Skeletal muscle tissue (tissue), 4 donors: ENCODE data around the gene EFEMP1. TPM values are rescaled to one million over a fixed set of nuclear protein-coding genes. Genes with fewer than 3 reads are reported as not detected.

Source experiments
- H3K27ac ChIP-seq: one replicate; pipeline ENCODE4 v1.7.0; 2013; ENCODE audit warnings: mild to moderate bottlenecking, low read depth, low read length, inconsistent platforms
- H3K27me3 ChIP-seq, 3 donors: one replicate each; pipeline ENCODE4 v1.7.0; 2013; ENCODE audit warnings: low read length in 3 of 3; ENCODE audit not compliant: control insufficient read depth in 3 of 3, insufficient read depth in 3 of 3
- H3K36me3 ChIP-seq, 3 donors: one replicate each; pipeline ENCODE4 v1.7.0; 2013; ENCODE audit warnings: low read length in 3 of 3; ENCODE audit not compliant: control insufficient read depth in 3 of 3, insufficient read depth in 3 of 3
- H3K4me1 ChIP-seq, 3 donors: one replicate each; pipeline ENCODE4 v1.7.0; 2013; ENCODE audit warnings: low read length in 3 of 3, mild to moderate bottlenecking in 3 of 3; ENCODE audit not compliant: control insufficient read depth in 3 of 3, insufficient read depth in 3 of 3
- H3K4me3 ChIP-seq, 3 donors: one replicate each; pipeline ENCODE4 v1.7.0; 2013; ENCODE audit warnings: low read length in 3 of 3
- H3K9ac ChIP-seq, 3 donors: one replicate each; pipeline ENCODE4 v1.7.0; 2013; ENCODE audit warnings: low read length in 3 of 3, mild to moderate bottlenecking in 3 of 3, moderate library complexity in 2 of 3, low read depth in 1 of 3
- H3K9me3 ChIP-seq, 3 donors: one replicate each; pipeline ENCODE4 v1.7.0; 2013; ENCODE audit warnings: low read length in 3 of 3; ENCODE audit not compliant: control insufficient read depth in 3 of 3
- total RNA-seq: library from RNA; depleted of rRNA; stranded (reverse); fragments of >200 nt; gene quantifications from one replicate; pipeline ENCODE4 v1.2.3, GENCODE V29; 2014
- donor health status: Osteomylitis.

EFEMP1 gene
- total RNA-seq, 1 donor from 2014 or later, result 18.3 TPM

GRCh38 chr2:55957142-55957541, 33.6 kb upstream of the EFEMP1 start:
- H3K4me1 ChIP-seq, result peaks cover 0 to 4% (median 0%) of the 10 kb centered on the region in 3 donors
- peaks cover 0 to 3% (median 0%) of the 10 kb centered on the region in 3 donors for H3K27me3 ChIP-seq
- H3K9ac ChIP-seq, result no peak overlapping the region
- no peaks in the 10 kb centered on the region for H3K9me3 ChIP-seq
- H3K27ac ChIP-seq, result no peak overlapping the region
- H3K4me3 ChIP-seq, result no peak overlapping the region
- no peaks in the 10 kb centered on the region for H3K36me3 ChIP-seq

DNA sequence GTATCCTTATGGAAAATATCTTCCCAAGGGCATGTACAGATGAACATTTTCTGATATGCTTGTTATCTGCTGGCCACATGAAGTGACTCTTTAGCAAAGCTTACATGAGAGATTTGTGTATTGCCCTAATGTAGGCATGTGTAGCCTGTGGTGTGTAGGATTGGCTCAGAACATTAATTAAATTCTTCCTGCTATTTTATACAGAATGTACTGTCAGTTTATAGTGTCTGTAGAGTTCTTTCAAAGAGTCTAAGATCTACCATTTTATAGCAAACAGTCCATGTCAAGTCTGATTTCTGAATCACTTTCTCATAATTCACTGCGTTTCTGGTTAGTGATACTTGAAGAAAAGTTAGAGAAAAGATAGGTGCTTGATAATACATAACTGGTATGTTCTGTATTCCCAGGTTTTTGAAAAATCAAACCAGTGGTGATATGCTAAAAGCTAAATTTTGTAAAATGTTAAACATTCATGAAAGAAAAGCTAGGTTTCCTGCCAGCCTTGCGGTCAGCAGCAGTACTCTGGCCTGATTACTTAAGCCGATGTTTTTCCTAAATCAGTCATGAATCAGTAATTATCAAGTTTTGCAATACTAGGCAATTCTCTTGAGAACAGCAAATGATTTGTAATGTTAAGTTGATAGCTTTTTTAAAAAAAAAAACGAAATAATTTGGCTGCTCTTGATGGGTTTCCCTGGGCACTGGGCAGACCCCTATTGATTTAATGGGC, 30.9 kb upstream of the EFEMP1 start:
- Histone ChIP-seq H3K27me3 (peaks cover 0 to 3% (median 0%) of the 10 kb centered on the region in 3 donors), H3K27ac (no peak overlapping the region), H3K36me3 (no peaks in the 10 kb centered on the region), H3K9me3 (no peaks in the 10 kb centered on the region), H3K9ac (no peak overlapping the region), H3K4me3 (no peak overlapping the region), H3K4me1 (peaks cover 0 to 4% (median 0%) of the 10 kb centered on the region in 3 donors)

DNA sequence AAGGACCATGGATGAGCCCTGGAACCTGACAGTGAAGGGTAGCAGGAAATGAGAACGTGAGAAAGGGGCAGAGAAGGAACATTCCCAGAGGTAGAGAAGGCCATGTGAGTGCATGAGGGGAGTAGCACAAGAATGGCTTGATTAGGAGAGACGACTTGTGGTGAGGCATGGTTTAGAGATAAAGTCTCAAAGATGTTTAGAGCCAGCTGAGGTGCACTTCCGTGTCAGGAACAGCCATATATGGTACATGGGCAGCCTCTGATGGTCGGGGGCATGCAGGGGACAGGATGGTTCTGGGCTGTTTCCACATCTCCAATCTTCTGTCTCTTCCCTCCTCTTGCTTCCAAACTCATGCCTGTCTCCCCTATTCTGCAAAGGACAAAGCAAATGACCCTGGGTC, 28.8 kb upstream of the EFEMP1 start:
- H3K36me3 ChIP-seq, result no peaks in the 10 kb centered on the region
- no peak overlapping the region for H3K9ac ChIP-seq
- peaks cover 0 to 3% (median 0%) of the 10 kb centered on the region in 3 donors for H3K27me3 ChIP-seq
- H3K9me3 ChIP-seq, result no peaks in the 10 kb centered on the region
- no peak overlapping the region for H3K4me3 ChIP-seq
- no peak overlapping the region for H3K27ac ChIP-seq
- H3K4me1 ChIP-seq, result no peaks in the 10 kb centered on the region

DNA sequence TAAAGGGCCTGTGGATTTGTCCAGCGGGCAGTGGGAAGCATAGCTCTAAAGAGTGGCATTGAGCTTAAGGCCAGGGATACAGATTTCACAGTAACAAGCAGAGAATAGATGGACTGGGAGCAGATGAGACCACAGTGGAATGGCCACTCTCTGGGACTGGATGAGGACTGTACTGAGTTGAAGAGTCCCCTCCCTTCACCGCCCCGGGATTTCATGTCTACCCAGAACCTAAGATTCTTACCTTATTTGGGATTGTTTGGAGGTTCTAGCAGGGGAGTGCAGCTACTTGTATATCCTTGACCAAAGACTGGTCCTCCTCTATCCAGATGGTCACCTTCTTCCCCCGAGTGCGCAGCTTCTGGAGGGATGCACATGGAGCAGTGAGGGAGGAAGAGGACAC, 28.0 kb upstream of the EFEMP1 start:
- no peaks in the 10 kb centered on the region for H3K4me1 ChIP-seq
- H3K27me3 ChIP-seq, result peaks cover 0 to 3% (median 0%) of the 10 kb centered on the region in 3 donors
- no peaks in the 10 kb centered on the region for H3K36me3 ChIP-seq
- no peak overlapping the region for H3K27ac ChIP-seq
- no peak overlapping the region for H3K4me3 ChIP-seq
- no peak overlapping the region for H3K9ac ChIP-seq
- no peaks in the 10 kb centered on the region for H3K9me3 ChIP-seq

DNA sequence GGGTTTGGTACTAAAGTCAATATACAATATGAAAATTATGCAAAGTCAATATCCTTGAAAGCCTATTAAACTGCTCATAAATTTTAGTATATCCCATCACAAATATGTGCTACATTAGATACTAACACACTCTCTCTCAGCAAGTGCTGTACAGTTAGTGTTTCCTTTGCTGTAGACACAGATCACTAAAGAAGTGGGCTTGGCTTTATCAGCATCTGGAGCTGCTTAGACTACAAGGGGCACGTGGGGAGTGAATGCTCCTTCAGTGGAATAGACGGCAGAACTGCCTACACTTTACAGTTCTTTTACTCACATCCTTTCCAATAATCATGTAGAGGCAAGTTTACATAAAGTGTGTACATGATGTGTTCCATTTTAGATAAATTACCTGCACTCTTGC, 26.0 kb upstream of the EFEMP1 start:
- Histone ChIP-seq H3K4me1 (no peaks in the 10 kb centered on the region), H3K4me3 (no peak overlapping the region), H3K27ac (no peak overlapping the region), H3K36me3 (no peaks in the 10 kb centered on the region), H3K27me3 (peaks cover 0 to 3% (median 0%) of the 10 kb centered on the region in 3 donors), H3K9ac (no peak overlapping the region), H3K9me3 (no peaks in the 10 kb centered on the region)

DNA sequence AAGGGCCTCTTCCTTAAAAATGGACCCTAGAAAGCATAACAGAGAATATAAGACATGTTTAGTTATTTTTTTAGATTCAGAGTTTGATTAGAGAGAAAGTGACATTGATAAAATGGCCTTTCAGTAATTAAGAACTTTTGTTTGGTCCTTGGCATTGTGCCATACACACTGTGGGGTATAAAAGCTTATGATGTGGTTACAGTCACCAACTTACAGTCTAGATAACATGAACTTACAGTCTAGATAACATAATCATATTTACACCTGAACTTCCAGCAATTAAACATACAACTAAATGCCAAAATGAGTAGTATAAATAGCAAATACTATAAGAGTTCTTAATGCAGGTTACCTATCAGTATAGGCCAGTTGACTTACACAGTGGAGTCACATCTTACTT, 25.6 kb upstream of the EFEMP1 start:
- H3K27ac ChIP-seq, result no peak overlapping the region
- no peaks in the 10 kb centered on the region for H3K36me3 ChIP-seq
- H3K27me3 ChIP-seq, result peaks cover 0 to 3% (median 0%) of the 10 kb centered on the region in 3 donors
- H3K9ac ChIP-seq, result no peak overlapping the region
- H3K4me1 ChIP-seq, result no peaks in the 10 kb centered on the region
- no peak overlapping the region for H3K4me3 ChIP-seq
- no peaks in the 10 kb centered on the region for H3K9me3 ChIP-seq

DNA sequence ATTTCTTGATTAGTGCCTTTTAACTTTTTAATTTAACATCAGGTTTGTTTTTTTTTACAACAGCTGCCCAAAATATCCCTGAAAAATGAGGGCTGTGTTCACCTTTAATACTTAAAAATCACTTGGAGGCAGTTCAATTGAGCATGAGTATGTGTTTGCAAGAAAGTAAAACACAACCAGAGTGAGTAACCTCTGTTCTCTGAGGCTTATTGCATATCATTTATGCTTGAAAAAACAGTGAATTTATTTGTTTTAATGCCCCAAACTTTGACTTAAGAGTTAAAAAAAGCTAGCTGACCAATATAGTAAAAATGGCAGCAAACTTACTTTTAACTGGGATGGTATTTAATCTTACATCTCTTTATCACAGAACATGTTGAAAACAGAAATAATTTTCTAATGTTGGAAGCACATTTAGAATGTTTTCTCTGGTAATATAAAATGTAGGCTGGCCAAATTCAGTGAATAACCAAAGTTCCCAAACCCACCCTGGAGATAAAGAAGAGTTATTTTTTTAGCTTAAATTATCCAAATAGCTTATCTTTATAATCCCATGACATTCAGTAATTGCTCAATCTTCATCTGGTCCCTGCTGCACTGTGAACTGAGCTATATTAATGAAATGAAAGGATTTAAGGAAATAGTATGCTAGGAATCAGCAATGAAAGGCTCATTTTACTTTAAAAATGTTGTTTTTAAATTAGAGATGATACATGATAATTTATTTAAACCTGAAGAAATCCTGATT, 24.8 kb upstream of the EFEMP1 start:
- no peaks in the 10 kb centered on the region for H3K4me1 ChIP-seq
- H3K36me3 ChIP-seq, result no peaks in the 10 kb centered on the region
- no peak overlapping the region for H3K4me3 ChIP-seq
- no peak overlapping the region for H3K9ac ChIP-seq
- no peaks in the 10 kb centered on the region for H3K9me3 ChIP-seq
- H3K27me3 ChIP-seq, result peaks cover 0 to 3% (median 0%) of the 10 kb centered on the region in 3 donors
- no peak overlapping the region for H3K27ac ChIP-seq

DNA sequence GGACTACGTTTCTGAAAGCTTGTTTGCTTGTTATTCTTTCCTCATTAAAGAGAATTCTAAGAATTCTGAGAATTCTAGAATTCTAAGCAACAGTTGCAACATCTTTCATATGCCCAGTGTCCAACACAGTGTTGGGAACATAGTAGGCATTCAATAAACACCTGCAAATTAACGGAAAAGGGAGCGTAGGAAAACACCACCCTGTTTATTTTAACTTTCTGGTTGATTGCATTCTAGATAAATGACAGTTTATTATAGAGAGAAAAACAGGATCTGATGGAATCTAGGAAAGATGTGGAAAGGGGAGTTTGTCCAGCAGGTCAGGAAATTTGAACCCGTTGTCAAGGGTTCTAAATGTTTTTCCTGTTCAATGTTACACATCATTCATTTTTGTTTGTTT, 24.2 kb upstream of the EFEMP1 start:
- H3K4me3 ChIP-seq, result no peak overlapping the region
- H3K27ac ChIP-seq, result no peak overlapping the region
- H3K9ac ChIP-seq, result no peak overlapping the region
- H3K27me3 ChIP-seq, result peaks cover 0 to 3% (median 0%) of the 10 kb centered on the region in 3 donors
- no peaks in the 10 kb centered on the region for H3K36me3 ChIP-seq
- H3K9me3 ChIP-seq, result no peaks in the 10 kb centered on the region
- H3K4me1 ChIP-seq, result no peaks in the 10 kb centered on the region

GRCh38 chr2:55946793-55947192, 23.2 kb upstream of the EFEMP1 start:
- Histone ChIP-seq H3K27ac (no peak overlapping the region), H3K4me3 (no peak overlapping the region), H3K27me3 (no peaks in the 10 kb centered on the region), H3K9ac (no peak overlapping the region), H3K36me3 (no peaks in the 10 kb centered on the region), H3K4me1 (no peaks in the 10 kb centered on the region), H3K9me3 (no peaks in the 10 kb centered on the region)

DNA sequence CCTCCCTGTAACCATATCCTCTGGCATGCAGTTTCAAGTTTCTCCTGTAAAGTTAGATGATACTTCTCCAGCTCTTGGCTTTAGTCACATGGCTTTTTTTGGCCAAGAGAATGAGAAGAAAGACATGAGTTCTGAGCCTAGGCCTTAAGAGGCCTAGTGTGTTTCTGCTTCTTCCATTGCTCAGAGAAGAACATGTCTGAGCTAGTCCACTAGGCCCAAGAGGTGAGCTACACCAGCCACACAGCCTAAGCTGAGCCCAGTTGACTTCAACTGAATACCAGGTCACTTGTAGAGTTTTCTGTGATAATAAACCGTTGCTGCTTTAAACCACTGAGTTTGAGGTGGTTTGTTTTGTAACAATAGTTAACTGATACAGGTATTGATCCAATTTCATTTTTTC, 19.9 kb upstream of the EFEMP1 start:
- Histone ChIP-seq H3K27me3 (no peaks in the 10 kb centered on the region), H3K27ac (no peak overlapping the region), H3K4me3 (no peak overlapping the region), H3K9ac (no peak overlapping the region), H3K4me1 (no peaks in the 10 kb centered on the region), H3K36me3 (no peaks in the 10 kb centered on the region), H3K9me3 (no peaks in the 10 kb centered on the region)
